GM18861 (cell line): ENCODE data around the gene GH2.
"Not testable (repeated sequence)": the region's sequence is repeated elsewhere in the genome, so short reads cannot be mapped to it uniquely, and the experiment has no call there.

ENCODE experiments used
- ATAC-seq: cut with Tn5 transposase; IDR thresholded peaks from one replicate; pipeline ENCODE4 v1.9.1; 2021; ENCODE audit not compliant: unreplicated experiment

GH2 gene

DNA sequence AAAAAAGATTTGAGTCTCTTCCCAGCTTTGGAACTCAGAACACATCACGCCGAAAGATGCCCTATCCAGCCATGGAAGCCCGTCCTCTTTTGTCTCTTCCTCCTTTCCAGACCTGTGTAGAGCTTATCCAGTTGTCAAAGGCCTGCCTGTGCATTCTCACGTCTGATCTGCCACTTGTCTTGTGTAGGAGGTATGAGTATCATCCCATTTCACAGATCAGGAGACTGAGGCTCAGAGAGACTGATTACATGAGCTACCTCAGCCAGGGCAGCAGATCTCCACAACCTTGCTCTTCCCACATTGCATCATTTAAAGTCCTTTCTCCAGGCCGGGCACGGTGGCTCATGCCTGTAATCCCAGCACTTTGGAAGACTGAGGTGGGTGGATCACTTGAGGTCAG, 7.1 kb downstream of the GH2 start:
- ATAC-seq, result not testable (repeated sequence)

DNA sequence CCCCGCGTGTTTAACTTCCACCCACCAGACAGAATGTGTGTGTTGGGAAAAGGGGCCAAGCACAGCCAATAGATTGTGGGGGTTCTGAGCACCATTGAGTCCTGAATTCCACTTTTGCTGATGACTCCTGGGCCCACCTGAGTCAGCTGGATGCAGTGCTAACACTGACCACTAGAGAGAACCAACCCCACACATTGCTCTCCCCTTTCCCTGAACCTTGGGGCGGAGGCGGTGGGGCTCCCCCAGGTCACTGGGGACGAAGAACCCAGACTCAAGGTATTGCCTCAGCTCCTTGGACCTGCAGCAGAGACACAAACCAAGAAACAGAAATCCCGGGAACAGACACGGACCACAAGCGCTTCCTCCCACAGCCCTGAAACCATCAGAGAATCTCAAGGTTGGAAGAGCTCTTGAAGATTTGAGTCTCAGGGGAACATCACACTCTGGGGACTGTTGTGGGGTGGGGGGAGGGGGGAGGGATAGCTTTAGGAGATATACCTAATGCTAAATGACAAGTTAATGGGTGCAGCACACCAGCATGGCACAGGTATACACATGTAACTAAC, 7.6 kb downstream of the GH2 start:
- not testable (repeated sequence) for ATAC-seq

GRCh38 chr17:63873577-63873976, 8.2 kb downstream of the GH2 start, which contains the start of gene CSH2:
TSS of gene CSH2 (minus strand) at chr17:63873677. CDS start at chr17:63873614, 63 bp downstream.
- ATAC-seq, result not testable (repeated sequence)

GRCh38 chr17:63871646-63872365, 9.9 kb downstream of the GH2 start:
- not testable (repeated sequence) for ATAC-seq

GRCh38 chr17:63870292-63870665, 11.5 kb downstream of the GH2 start:
- not testable (repeated sequence) for ATAC-seq

- not testable (repeated sequence) for ATAC-seq
These were observed 12.1 kb downstream of the GH2 start for GRCh38 chr17:63869491-63870291.

DNA sequence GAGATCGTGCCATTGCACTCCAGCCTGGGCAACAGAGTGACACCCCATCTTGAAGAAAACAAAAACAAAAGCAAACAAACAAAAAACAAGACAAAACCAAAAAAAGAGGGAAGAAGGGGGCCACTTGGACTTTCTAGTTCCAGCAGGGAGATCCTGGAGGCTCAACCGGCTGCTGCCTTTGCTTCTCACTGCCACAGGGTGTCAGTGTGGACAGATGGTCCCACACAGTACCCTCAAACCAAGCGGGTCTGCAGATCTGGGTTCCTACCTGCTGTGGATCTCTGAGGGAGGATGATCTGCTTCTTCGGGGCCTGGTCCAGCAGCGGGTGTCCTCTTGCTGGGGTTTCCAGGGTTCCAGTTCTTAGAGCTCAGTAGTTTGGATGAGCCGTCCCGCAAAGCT, 15.1 kb downstream of the GH2 start:
- not testable (repeated sequence) for ATAC-seq

GRCh38 chr17:63859257-63859656, 22.5 kb downstream of the GH2 start:
- ATAC-seq, result no peak

DNA sequence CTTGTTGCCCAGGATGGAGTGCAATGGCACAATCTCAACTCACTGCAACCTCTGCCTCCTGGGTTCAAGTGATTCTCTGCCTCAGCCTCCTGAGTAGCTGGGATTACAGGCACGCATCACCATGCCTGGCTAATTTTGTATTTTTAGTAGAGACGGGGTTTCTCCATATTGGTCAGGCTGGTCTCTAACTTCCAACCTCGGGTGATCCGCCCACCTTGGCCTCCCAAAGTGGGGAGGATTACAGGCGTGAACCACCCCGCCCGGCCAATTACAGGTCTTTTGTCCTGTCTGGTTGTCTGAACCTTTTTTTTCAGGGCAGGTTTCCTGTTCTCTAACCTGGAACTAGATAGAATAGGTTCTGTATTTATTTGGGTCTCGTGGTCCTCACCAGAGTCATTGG, 25.3 kb downstream of the GH2 start:
- ATAC-seq, result not testable (repeated sequence)

DNA sequence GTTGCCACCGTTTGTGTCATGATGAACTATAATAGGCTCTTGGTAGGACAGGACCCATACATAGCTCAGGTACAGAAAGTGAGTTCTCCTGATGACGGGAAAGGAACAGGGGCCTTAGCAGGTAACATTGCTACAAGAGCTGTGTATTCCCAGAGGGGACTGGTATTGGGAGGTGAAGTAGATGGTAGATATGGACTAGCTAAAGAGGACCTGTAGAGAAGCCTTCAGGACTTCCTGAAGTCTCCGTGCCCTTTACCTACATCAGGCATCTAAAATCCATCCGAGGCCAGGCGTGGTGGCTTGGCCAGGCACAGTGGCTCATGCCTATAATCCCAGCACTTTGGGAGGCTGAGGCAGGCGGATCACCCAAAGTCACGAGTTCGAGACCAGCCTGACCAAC, 26.6 kb downstream of the GH2 start:
- no peak for ATAC-seq

GRCh38 chr17:63854709-63855108, 27.0 kb downstream of the GH2 start:
- ATAC-seq, result no peak

GRCh38 chr17:63853260-63853659, 28.5 kb downstream of the GH2 start:
- no peak for ATAC-seq

- ATAC-seq, result no peak
These were observed 31.3 kb downstream of the GH2 start for GRCh38 chr17:63850401-63850800.

DNA sequence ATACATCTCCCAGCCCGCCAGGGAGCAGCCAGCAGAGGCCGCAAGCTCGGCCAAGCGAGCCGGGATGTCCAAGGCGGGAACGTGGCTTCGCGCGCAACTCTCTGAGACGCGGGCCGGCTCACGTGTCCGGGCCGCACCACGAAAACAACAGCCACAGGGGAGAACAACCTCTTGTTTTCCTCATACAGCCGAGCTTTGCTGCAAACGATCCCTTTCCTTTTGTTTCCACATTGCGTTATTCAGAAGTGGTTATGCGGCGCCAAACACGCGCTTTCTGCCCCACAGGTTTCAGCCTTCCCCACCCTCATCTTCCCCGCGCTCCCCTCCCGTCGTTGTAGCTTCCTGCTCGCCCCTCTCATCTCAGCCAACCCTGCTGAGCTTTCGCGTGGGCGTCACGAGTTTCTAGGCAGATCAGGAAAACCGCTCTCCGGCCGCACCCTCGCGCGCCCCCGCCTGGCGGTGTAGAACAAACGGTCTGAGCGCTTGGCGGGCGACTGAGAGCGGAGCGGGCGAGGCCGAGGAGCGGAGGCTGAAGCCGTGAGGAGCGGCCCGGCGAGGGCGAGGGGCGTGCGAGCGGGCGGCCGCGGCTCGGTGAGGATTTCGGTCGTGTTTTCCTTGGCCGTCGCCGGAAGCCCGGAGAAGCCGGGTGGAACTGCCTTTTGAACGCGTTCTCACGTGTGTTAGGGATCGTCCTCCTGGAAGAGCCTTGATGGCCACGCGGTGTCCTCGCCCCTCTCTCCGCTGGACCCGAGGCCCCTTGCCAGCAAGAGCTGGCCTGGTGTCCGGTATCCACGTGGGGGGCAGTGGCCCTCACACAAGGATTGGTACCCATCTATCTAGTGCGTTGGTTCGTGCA, 32.7 kb downstream of the GH2 start:
- peak; percentile 63 for ATAC-seq

GRCh38 chr17:63847525-63848249, 34.1 kb downstream of the GH2 start:
- no peak for ATAC-seq

GRCh38 chr17:63845509-63845908, 36.2 kb downstream of the GH2 start:
- ATAC-seq, result no peak

DNA sequence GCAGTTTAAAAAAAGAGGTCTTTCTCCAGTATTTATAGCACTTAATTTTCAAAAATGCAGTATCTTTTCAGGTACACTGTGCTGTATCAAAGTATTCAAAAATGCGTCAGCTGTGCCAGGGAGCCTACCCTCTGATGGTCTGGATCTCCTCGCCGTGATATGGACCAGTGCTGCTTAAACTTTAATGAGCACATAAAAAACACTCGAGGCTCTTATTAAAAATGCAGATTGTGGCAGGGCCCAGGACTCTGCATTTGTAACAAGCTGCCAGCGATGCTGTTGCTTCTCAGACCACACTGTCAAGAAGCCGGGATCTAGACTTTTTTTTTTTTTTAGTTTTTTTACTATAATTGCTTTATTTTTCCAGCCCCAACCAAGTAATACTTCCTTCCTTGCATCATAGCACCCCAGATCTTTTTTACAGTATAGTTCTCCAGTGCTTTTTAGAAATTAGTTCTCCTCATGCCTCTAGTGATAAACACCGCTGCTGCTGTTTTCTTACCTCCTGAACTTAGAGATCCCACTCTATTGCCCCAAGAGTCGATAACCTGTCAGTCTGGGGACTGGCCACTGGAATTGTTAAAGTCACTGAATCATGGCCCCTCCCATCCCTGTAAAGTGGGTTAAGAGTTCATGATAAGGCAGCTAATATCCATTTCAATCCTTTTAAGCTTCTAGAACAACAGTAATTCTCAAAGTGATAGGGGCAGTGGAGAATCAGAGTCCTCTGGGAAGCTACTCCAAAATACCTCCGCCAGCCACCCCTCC, 37.6 kb downstream of the GH2 start:
- ATAC-seq, result no peak

GRCh38 chr17:63843387-63843888, 38.3 kb downstream of the GH2 start:
- ATAC-seq, result not testable (repeated sequence)
